A673 (cell line): Measurements from ENCODE around the gene MAPK4. TPM values are rescaled to one million over a fixed set of nuclear protein-coding genes. Genes with fewer than 3 reads are reported as not detected.

ENCODE experiments used
- BruUV-seq: library from RNA; stranded (reverse); fragments of 400-500 nt; replicated peaks from 2 replicates; lab custom pipeline; 2021; lab: Mats Ljungman, UMichigan
- CTCF ChIA-PET: fragments of 300-600 bp; sonication (Branson Sonifier 250); formaldehyde crosslinking; loops from one replicate; lab custom pipeline; 2022; ENCODE audit warnings: antibody characterized with exemption; lab: Charles Lee
- POLR2A ChIA-PET: fragments of 300-600 bp; sonication (Branson Sonifier 250); formaldehyde crosslinking; loops from one replicate; lab custom pipeline; 2022; ENCODE audit warnings: antibody characterized with exemption; ENCODE audit not compliant: low non-redundant PET; lab: Charles Lee
- DNase-seq: peaks from one replicate; pipeline ENCODE4 v3.0.0-alpha.2; 2015; ENCODE audit warnings: low spot score
- H3K27ac ChIP-seq: fragments of 200-600 bp; sonication (generic); 2 replicates; pipeline ENCODE4 v1.5.1; 2016; ENCODE audit warnings: mixed run types, low read depth, mild to moderate bottlenecking, mixed read lengths, antibody characterized with exemption, low read length; ENCODE audit not compliant: poor library complexity, severe bottlenecking
- H3K27me3 ChIP-seq: fragments of 200-600 bp; sonication (generic); replicated peaks from 2 replicates; pipeline ENCODE4 v1.6.1; 2017; ENCODE audit warnings: mixed run types, low read depth, mild to moderate bottlenecking, mixed read lengths, antibody characterized with exemption, low read length; ENCODE audit not compliant: insufficient read depth, poor library complexity
- H3K36me3 ChIP-seq: fragments of 200-600 bp; sonication (generic); 2 replicates; pipeline ENCODE4 v1.6.1; 2016; ENCODE audit warnings: mixed run types, mild to moderate bottlenecking, mixed read lengths, antibody characterized with exemption, low read length; ENCODE audit not compliant: insufficient read depth, poor library complexity, severe bottlenecking
- H3K4me1 ChIP-seq: fragments of 200-600 bp; sonication (generic); 2 replicates; pipeline ENCODE4 v1.6.1; 2017; ENCODE audit warnings: mixed run types, mild to moderate bottlenecking, mixed read lengths, antibody characterized with exemption, low read length; ENCODE audit not compliant: insufficient read depth, poor library complexity, severe bottlenecking
- H3K4me3 ChIP-seq: fragments of 200-600 bp; sonication (generic); 2 replicates; pipeline ENCODE4 v1.5.1; 2016; ENCODE audit warnings: low read depth, mixed run types, mild to moderate bottlenecking, mixed read lengths, low read length; ENCODE audit not compliant: poor library complexity, severe bottlenecking
- H3K9me3 ChIP-seq: fragments of 200-600 bp; sonication (generic); 2 replicates; pipeline ENCODE4 v1.6.1; 2016; ENCODE audit warnings: mixed run types, low read depth, mild to moderate bottlenecking, mixed read lengths, antibody characterized with exemption, low read length; ENCODE audit not compliant: poor library complexity, severe bottlenecking
- CTCF ChIP-seq: fragments of 300-800, 200-600 bp; sonication (generic); conservative IDR thresholded peaks from 2 replicates; pipeline ENCODE4 v1.5.1; 2017; ENCODE audit warnings: low read depth, mild to moderate bottlenecking, antibody characterized with exemption, low read length, moderate library complexity, mixed read lengths
- EZH2 ChIP-seq: fragments of 200-600 bp; sonication (generic); IDR thresholded peaks from 2 replicates; pipeline ENCODE4 v1.6.1; 2017; ENCODE audit warnings: borderline replicate concordance, low read depth, mild to moderate bottlenecking, mixed read lengths, antibody characterized with exemption, low read length; ENCODE audit not compliant: poor library complexity, severe bottlenecking
- intact Hi-C: fragments of 100-400 bp; cut with micrococcal nuclease; formaldehyde crosslinking; loops from one replicate; pipeline ENCODE4 v1.10.0; 2022; ENCODE audit not compliant: unreplicated experiment
- total RNA-seq: library from RNA; stranded (reverse); gene quantifications from 2 replicates; pipeline ENCODE4 v1.2.3, GENCODE V29; 2021

The MAPK4 gene
- total RNA-seq, 1 experiment from 2014 or later = 0.62 TPM

DNA sequence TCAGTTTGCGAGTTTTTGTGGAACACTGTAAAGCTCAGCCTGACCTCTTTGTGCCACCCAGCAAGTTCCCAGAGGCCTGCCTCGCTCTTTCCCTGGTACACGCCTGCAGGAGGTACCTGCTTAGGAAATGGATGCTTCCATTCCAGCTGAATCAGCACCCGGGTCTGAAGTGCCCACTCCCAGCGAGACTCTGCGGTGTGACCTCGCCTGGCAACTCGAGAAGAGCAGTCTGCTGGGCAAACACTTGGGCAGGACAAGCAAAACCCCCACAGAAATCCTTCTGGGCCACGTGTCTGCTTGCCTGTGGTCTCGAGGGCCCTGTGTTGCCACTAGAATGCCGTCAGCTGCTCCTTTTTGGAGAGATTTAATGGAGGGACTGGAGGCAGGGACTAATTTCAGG, 127.6 kb downstream of the MAPK4 start:
- CTCF ChIA-PET = no interaction called here
- no peak for TF ChIP-seq EZH2
- TF ChIP-seq CTCF = no peak
- Histone ChIP-seq H3K4me1 (no peaks in the 10 kb centered on the region), H3K4me3 (no peak overlapping the region), H3K36me3 (no peaks in the 10 kb centered on the region), H3K27ac (no peak overlapping the region), H3K9me3 (no peaks in the 10 kb centered on the region), H3K27me3 (peaks cover 3% of the 10 kb centered on the region)
- DNase-seq = no peak
- intact Hi-C loops = no loop called here
- POLR2A ChIA-PET = no interaction called here
- BruUV-seq = no TSS peak

- POLR2A ChIA-PET = no interaction called here
- TF ChIP-seq EZH2 = no peak
- no peak for TF ChIP-seq CTCF
- CTCF ChIA-PET = no interaction called here
- Histone ChIP-seq H3K36me3 (no peaks in the 10 kb centered on the region), H3K27ac (no peak overlapping the region), H3K27me3 (peaks cover 3% of the 10 kb centered on the region), H3K4me3 (no peak overlapping the region), H3K4me1 (no peaks in the 10 kb centered on the region), H3K9me3 (no peaks in the 10 kb centered on the region)
- intact Hi-C loops = no loop called here
- BruUV-seq = no TSS peak
- DNase-seq = no peak
Observed at GRCh38 chr18:50689578-50689977, 129.7 kb downstream of the MAPK4 start.

GRCh38 chr18:50694147-50694546, 134.3 kb downstream of the MAPK4 start:
- no TSS peak for BruUV-seq
- intact Hi-C loops = no loop called here
- POLR2A ChIA-PET = no interaction called here
- no peak for DNase-seq
- TF ChIP-seq EZH2 (no peak), CTCF (no peak)
- Histone ChIP-seq H3K4me3 (no peak overlapping the region), H3K27ac (no peak overlapping the region), H3K36me3 (no peaks in the 10 kb centered on the region), H3K9me3 (no peaks in the 10 kb centered on the region), H3K4me1 (no peaks in the 10 kb centered on the region), H3K27me3 (no peaks in the 10 kb centered on the region)
- CTCF ChIA-PET = no interaction called here
